Activated T-cell treated with anti-CD3 and anti-CD28 coated beads for 24 hours (primary cell): Measurements from ENCODE around the gene POM121.
"Not testable (repeated sequence)": the region's sequence is repeated elsewhere in the genome, so short reads cannot be mapped to it uniquely, and the experiment has no call there.

Experiments used
- DNase-seq: peaks from one replicate; pipeline ENCODE4 v3.0.0-alpha.2; 2020; ENCODE audit warnings: low read depth

The POM121 gene

DNA sequence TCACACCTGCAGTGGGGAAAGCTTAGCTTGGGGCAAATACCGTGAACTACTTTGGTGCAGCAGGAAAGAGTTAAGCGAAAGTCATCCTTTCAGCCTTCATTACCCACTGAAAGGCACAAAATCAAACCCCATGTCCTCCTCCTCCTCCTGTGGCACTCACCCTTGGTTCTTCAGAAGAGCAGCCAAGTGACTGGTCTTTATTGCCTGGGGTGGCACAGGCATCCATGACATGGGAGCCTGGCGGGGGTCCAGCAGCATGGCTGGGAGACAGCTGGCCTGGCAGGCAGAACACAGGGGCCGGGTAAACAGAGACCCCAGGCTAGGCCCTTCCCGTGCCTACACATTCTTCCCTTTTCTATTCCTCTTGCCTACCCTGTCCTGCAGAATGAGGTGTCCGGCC is 24.8 kb downstream of the POM121 start:
- DNase-seq = not testable (repeated sequence)

DNA sequence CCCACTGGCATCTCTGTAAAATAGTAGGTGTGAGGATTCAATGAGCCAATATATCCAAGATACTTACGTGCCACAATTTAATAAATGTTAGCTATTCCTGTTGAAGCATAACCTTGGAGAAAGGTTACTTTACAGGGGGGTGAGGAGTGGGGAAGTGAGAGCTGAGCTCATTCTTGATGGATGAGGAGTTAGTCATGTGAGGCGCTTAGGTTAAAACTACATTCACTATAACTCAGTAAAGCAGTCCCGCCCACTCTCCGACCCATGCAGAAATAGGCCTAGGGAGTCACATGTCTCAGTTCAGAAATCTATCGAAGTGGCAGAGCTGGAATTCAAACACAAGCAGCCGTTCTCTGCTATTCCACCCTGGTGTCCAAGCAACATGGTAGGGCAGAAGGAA is 25.5 kb downstream of the POM121 start:
- not testable (repeated sequence) for DNase-seq

DNA sequence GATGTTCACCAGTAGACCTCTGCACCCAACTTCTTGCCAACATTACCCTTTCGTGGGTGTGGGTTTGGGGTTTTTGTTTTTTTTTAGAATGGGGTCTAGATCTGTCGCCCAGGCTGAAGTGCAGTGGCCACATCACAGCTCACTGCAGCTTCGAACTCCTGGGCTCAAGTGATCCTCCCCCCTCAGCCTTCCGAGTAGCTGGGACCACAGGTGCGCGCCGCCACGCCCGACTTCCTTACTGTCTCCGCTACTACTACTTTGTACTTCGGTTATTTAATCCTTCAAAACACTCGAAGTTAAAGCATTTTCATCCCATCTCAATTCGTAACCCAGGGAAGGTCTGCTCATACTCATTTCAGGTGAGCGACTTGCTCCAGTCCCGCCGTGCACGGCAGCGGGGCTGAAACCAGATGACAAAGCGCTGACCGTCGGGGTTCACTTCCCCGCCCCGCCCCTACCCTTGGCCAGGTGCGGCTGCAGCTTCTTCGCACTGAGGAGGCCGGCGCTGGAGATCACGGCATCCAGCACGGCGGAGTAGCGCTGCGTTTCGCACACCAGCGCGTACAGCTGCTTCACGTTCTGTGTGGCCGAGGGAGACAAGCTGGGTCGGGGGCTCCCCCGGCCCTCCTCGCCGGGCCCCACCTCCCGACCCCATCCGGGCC is 29.1 kb downstream of the POM121 start:
- not testable (repeated sequence) for DNase-seq

DNA sequence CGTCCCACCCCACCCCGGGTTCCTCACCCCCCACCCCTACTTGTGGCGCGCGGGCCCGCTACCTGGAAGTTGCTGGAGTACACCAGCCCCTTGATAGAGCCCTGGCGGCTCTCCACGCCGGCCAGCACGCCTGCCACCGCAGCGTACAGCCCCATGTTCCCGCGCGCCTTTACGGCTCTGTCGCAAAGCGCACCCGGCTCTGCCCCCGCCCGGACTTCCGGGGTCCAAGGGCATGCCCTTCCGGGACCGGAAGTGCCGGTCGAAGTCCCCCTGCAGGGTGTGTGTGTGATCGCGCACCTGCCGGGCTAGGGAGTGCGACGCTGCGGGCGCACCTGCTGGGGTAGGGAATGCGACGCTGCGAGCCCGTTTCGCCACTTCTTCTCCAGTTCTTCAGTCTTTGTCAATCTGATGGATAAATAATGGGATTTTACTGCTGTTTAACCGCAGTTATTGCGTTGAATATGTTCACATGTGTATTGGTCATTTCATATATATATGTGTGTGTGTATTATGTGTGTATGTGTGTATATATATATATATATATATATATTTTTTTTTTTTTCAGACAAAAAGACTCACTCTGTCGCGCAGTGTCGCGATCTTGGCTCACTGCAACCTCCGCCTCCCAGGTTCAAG is 29.8 kb downstream of the POM121 start:
- DNase-seq = not testable (repeated sequence)

DNA sequence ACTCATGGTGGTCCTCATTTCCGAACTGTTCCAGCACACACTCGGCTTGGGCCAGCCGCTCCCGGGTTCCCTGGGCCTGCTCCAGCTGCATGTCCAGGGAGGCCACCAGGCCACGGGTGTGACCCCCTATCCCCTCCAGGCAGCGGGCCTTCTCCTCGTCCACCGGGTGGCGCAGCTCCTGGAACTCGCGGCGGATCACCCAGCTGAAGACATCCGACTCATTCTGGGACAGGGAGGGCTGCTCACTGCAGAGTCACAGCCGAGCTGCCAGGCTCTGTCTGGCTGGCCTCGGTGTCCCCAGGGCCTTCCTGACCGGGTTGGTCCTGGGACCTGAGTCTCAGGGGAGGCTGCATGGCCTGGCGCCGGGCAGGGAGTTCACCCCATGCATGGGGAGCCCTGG is 35.1 kb downstream of the POM121 start:
- DNase-seq = not testable (repeated sequence)

DNA sequence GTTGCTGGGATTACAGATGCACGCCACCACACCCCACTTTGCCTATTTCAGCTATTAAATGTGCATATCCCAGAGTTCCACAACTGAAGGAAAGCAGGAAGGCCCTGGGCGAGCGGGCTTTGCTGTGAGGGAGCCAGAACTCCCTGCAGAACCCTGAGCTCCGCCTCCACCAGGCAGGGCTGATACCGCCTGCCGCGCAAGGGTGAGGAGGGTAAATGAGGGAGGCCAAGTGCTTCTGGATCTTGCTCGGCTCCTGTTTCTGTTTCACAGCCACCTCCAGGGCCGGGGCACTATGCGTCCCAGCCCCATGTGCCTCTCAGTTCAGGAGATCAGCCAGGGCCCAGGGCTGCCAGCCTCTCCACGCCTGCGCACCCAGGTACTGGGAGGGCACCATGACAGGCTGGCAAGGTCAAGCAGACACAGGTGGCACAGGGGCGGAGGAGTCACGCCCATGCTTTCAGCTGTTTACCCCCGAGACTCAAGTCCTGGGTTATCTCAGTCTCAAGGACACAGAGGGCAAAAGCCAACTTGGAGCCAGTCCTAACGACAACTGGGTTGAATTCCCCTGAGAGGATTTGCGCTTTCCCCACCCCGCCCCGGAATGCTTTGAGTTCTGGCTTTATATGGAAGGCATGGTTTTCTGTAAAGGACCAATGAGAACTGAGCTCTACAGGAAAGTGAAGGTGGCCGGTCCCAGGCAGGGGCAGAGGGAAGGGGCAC is 35.9 kb downstream of the POM121 start:
- not testable (repeated sequence) for DNase-seq

DNA sequence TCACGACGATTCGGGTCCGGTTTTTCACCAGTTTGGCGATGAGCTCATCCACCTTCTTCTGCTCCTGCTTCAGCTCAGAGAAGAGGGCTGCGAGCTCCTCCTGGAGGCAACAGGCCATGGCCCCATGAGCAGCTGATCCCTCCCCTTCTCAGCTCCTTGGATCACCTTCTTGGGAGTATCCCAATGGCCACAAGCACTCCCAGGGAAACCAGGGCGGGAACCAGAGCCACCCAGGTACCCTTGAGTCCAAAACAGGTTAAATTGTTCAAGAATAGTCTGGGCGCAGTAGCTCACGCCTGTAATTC is 36.4 kb downstream of the POM121 start:
- not testable (repeated sequence) for DNase-seq

DNA sequence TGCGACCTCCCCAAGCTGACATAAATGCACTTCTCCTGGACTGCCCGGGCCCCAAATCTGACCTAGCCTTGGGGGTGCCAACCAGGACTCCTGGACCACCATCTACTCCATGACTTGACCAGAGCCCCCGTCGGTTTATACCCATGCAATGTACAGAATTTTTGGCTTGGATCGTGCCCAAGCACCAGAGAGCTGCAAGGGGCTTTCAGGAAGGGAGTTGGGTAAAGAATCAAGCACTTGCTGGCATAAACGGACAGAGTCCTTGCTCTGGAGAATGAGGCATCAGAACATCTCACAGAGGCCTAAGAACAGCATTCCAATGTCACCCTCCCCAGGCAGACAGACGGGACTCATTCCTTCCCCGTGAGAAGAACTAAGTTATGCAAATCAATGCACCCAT is 38.2 kb downstream of the POM121 start:
- not testable (repeated sequence) for DNase-seq

DNA sequence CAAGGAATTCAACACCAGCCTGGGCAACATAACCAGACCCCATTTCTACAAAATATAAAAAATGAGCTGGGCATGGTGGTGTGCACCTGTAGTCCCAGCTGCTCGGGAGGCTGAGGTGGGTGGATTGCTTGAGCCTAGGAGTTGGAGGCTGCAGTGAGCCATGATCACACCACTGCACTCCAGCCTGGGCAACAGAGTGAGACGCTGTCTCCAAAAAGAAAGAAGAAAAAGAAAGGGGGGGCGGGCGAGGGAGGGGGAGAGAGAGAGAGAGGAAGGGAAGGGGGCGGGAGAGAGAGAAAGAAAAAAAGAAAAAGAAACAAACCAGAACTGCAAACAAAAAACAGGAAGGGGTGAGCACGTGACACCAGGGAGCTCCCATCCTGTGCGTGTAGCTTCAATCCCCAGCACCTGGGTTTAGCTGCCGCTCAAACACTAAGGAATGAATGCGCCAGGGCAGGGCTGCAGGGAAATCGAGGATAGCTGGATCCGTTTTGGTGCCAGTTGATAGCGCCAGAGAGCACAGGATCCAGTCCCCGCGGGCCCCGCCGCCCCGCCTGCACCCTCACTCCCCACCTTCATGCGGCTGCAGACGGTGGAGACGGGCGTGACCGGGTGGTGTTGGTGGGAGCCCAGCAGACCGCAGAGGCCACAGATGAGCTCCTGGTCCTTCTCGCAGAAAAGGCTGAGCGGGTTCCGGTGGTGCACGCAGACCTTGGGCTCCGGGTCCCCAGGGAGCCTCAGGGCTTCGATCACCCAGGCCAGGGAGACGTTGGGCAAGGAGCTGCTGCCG is 40.5 kb downstream of the POM121 start:
- not testable (repeated sequence) for DNase-seq

DNA sequence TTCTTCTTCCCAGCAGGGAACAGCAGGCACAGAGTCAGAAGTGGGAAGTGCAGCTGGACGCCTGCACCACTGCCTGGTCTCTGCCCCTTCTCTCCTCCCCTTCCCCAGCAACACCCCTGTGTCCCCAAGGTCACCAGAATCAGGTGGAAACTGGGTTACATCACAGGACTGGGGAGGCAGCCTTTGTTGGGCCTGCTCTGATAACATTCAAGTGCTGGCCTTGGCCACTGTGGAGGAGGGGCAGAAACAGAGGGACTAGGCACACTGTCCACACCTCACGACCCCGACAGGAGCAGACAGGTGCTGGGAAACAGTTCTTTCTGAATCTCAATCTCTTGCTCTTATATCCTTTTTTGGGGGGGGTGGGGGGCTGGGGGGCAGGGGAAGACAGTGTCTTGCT is 42.0 kb downstream of the POM121 start:
- DNase-seq = not testable (repeated sequence)

DNA sequence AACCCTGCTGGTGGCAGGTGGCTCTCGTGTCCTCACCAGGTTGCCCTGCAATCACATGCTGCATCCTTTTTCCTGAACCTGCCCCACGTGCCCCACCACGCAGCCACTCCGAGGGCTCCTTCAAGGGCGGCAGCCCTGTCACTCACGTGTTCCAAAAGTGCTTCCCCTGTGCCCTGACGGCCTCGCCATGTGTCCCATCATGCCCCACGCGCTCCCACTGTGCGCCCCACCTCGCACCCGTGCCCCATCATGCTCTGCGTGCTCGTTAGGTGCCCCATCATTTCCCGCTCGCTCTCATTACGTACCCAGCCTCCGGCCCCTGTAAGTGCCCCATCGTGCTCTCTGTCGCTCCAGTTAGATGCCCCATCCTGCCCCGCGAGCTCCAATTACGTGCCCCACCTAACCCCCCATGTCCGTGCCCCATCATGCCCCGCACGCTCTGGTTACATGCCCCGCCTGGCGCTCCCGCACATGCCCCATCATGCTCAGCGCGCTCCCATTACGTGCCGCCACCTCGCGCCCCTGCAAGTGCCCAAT is 44.2 kb downstream of the POM121 start, which contains the start of gene TRIM74:
Gene TRIM74 (minus strand): TSS at position 487 of the 537 bp plus-strand sequence. CDS start 3,309 bp downstream, outside the sequence.
- not testable (repeated sequence) for DNase-seq

DNA sequence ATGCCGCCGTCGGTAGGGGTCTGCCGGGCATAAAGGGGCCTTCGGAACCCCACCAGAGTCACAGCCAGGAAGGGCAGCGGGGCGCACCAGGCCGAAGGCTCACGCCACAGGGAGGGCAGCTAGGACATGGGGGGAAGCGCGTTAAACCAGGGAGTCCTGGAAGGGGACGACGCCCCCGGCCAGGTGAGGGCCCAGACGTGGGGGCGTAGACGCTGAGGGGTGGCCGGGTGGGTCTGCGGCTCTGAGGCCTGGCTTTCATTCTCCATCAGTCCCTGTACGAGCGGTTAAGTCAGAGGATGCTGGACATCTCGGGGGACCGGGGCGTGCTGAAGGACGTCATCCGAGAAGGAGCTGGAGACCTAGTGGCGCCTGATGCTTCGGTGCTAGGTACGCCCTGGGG is 44.8 kb downstream of the POM121 start:
- not testable (repeated sequence) for DNase-seq

DNA sequence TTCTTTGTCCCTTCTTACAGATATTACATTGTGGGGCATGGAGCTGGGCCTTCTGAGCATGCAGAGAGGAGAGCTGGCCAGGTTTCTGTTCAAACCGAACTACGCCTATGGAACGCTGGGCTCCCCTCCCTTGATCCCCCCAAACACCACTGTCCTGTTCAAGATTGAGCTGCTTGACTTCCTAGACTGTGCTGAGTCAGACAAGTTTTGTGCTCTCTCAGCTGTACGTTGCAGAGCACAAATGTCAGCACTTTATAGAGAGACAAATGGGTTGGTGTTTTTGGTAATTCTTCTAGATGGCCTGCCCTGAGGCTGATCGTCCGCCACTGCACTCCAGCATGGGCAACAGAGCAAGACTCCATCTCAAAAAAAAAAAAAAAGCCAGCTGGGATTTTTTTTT is 46.6 kb downstream of the POM121 start:
- DNase-seq = not testable (repeated sequence)

DNA sequence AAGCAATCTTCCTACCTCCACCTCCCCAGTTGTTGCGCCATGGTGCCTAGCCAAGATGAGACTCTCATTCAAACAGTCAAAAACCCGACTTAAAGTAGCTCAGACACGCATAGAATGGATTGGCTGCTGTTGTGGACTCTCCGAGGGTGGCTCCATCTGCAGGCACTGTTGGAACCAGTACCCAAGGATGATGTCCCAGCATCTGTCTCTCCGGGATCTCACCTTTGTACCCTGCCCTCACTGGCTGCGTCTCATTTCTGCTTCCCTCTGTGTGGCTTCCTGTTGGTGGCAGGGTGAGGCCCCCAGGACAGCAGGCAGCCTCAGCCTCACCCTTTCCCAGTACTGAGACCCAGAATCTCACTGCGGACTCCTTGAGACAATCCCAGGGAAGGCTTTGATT is 49.9 kb downstream of the POM121 start:
- DNase-seq = not testable (repeated sequence)

DNA sequence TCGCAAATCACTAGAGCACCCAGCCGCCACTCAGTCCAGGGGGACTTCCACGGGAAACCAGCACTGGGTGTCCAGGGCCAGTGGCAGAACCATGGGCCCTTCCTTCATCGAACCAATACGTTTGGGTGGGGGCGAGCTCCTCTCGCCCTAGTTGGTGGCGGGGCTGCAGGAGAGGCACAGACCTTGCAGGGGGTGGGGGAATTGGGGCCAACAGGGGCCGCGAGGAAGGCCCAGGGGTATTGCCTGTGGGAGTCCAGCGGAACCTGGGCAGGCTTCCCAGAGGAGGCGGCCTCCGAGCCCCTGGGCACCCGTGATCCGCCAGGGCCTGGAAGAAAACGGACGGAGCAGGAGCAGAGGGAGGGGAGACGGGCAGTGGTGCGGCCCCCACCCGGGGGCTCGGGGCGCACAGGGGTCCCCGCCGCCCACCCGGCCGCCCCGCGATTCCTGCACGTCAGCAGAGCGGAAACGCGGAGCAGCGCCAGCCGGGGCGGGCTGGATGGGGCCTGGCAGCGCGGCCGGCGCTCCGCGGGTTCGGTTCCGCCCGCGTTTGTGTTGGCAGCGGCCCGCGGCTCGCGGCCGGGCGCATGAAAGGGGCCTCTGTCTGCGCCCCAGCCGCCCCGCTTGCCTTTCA is 50.9 kb downstream of the POM121 start:
- DNase-seq = not testable (repeated sequence)

DNA sequence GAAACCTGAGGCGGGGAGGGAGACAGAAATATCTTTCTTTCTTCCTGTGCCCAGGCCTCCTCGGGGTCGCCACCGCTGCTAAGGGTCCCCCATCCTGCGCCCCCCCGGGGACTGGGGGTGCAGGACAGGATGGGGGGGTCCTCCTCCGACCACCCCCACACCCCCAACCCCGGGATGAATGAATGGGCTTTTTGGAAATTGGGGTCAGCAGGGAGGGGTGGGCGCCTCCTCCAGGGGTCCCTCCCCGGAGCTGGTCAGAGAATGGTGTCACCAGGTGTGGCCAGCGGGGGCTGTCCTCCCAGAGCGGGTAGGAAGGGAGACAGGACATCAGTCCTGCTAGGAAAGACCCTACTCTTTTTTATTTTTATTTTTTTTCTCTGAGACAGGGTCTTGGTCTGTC is 51.5 kb downstream of the POM121 start:
- not testable (repeated sequence) for DNase-seq

DNA sequence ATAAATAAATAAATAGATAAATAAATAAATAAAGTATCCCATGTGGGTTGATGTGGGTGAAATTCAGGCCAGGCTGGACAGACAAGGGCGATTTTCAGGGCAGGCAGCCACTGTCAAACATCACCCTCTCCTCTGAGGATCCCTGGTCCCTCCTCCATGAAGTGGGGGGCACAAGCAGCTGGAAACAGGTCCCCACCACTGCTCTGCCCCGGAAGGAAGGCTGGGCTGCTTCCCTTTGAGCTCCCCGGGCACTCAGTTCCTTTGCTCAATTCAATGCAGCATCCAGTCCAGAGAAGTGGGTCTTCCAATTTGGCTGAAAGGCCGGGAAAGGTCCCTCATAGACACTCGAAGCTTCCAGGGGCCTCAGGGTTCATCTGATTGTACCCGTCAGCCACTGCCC is 55.5 kb downstream of the POM121 start:
- not testable (repeated sequence) for DNase-seq

DNA sequence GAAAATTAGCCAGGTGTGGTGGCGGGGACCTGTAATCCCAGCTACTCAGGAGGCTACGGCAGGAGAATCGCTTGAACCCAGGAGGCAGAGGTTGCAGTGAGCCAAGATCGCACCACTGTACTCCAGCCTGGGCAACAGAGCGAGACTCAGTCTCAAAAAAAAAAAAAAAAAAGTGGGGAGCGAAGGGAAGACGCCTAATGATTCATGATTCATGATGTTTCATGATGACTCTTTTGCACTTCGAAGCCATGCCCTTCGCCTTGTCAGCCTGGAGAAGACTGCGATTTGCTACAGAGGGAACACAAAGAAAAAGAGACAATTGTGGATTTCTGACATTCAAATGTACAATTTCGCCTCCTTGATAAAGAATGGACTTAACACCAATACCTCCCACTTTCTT is 57.2 kb downstream of the POM121 start:
- DNase-seq = not testable (repeated sequence)

DNA sequence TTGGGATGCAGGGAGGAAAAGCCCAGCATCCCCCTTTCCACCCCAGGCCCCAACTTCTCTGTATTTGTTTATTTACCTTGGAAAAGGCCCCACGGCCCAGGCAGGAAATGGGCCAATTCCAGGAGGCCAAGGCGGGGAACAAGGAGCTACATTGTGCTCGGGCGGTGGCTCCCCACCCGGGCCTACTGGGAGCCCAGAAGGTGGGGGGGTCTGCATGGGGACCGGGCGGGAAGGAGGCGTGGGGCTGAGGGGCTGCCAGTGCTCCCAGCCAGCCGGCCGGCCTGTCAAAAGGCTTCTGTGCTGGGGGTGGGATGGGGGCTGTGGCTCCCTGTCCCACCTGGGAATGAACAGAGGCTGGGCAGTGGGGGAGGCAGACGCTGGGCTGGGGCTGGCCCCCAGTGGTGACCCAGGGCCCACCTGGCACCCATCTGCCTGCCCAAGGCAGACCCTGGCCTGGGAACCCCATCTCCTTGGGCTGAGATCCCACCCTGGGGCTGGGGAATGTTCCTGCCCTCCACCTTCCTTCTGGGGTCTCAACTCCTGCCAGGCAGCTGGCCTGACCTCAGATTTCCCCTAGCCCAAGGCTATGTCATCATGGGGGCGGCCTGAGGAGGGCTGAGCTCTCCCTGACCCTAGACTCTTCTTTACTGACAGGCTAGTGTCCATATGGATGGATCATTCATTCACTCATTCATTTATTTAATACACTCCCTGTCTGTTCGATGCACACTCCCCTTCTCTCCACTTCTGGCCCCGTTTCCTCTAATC is 65.4 kb downstream of the POM121 start:
- not testable (repeated sequence) for DNase-seq

DNA sequence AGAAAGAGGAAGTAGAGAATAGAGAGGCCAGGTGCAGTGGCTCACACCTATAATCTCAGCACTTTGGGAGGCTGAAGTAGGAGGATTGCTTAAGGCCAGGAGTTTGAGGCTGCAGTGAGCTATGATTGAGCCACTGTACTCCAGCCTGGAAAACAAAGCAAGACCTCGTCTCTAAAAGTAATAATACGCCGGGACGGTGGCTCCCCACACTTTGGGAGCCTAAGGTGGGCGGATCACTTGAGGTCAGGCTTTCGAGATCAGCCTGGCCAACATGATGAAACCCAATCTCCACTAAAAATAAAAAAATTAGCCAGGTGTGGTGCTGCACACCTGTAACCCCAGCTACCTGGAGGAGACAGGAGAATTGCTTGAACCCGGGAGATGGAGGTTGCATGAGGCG is 70.6 kb downstream of the POM121 start:
- not testable (repeated sequence) for DNase-seq

DNA sequence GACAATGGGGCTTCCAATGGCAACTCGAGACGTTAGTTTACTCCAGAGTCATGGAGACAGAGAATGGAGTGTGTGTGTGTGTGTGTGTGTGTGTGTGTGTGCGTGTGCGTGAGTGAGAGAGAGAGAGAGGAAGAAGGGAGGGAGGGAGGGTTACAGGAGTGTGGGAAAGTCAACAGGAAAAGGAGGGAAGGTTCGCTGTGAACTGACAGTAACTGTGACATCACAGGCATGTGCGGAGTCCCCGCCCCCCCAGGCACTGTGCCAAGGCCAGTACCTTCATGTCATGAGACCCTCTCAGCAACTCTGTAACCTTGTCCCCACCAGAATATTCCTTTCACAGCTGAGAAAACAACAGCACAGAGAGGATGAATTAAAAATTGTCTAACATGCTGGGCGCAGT is 72.6 kb downstream of the POM121 start:
- DNase-seq = not testable (repeated sequence)
